Daoy (cell line): Measurements from ENCODE around the gene CA4. TPM values are rescaled to one million over a fixed set of nuclear protein-coding genes. Genes with fewer than 3 reads are reported as not detected.

Experiments
- DNase-seq: peaks from one replicate; pipeline ENCODE4 v3.0.0-alpha.2; 2015; ENCODE audit warnings: low read depth
- total RNA-seq: library from RNA; depleted of rRNA; stranded (reverse); fragments of >200 nt; shearing (Covaris generic); gene quantifications from 2 replicates; pipeline ENCODE4 v1.2.3, GENCODE V29; 2014

The CA4 gene
- total RNA-seq, 1 experiment from 2014 or later: not detected

GRCh38 chr17:60155427-60155814 is 5.6 kb downstream of the CA4 start:
- DNase-seq: no peak

GRCh38 chr17:60155815-60156214 is 6.0 kb downstream of the CA4 start:
- no peak for DNase-seq

GRCh38 chr17:60156746-60157145 is 7.0 kb downstream of the CA4 start:
- DNase-seq: no peak

- DNase-seq: no peak
Observed at GRCh38 chr17:60157487-60158040, 7.8 kb downstream of the CA4 start.

GRCh38 chr17:60158751-60159478 is 9.1 kb downstream of the CA4 start:
- DNase-seq: no peak

- no peak for DNase-seq
Observed at GRCh38 chr17:60159479-60159866, 9.7 kb downstream of the CA4 start.

- DNase-seq: no peak
Observed at GRCh38 chr17:60160829-60161501, 11.2 kb downstream of the CA4 start.

GRCh38 chr17:60161598-60162330 is 12.0 kb downstream of the CA4 start:
- DNase-seq: no peak

- DNase-seq: no peak
Observed at GRCh38 chr17:60163108-60163784, 13.5 kb downstream of the CA4 start.

GRCh38 chr17:60164164-60164563 is 14.4 kb downstream of the CA4 start:
- no peak for DNase-seq

- DNase-seq: no peak
Observed at GRCh38 chr17:60164697-60165096, 14.9 kb downstream of the CA4 start.

GRCh38 chr17:60165223-60165622 is 15.4 kb downstream of the CA4 start:
- DNase-seq: no peak

GRCh38 chr17:60165971-60166370 is 16.2 kb downstream of the CA4 start:
- DNase-seq: peak; percentile 47

GRCh38 chr17:60167065-60167741 is 17.4 kb downstream of the CA4 start:
- no peak for DNase-seq

- DNase-seq: no peak
Observed at GRCh38 chr17:60168654-60169053, 18.9 kb downstream of the CA4 start.

- no peak for DNase-seq
Observed at GRCh38 chr17:60169921-60170817, 20.4 kb downstream of the CA4 start.

- no peak for DNase-seq
Observed at GRCh38 chr17:60170835-60171752, 21.3 kb downstream of the CA4 start.

- DNase-seq: no peak
Observed at GRCh38 chr17:60171753-60172079, 21.9 kb downstream of the CA4 start.

- no peak for DNase-seq
Observed at GRCh38 chr17:60173304-60173819, 23.6 kb downstream of the CA4 start.
